Upper lobe of left lung (tissue), 6 donors: ENCODE results near the gene SYNE2. TPM values are rescaled to one million over a fixed set of nuclear protein-coding genes. Genes with fewer than 3 reads are reported as not detected.

Experiments
- ATAC-seq, 2 donors: fragments of 200-7000 bp; cut with Tn5 transposase; one replicate each; pipeline ENCODE4 v1.9.1; 2022; ENCODE audit warnings: mild to moderate bottlenecking in 2 of 2, moderate library complexity in 2 of 2; ENCODE audit not compliant: low FRiP score in 2 of 2
- DNase-seq, 2 donors: peaks; one replicate each; pipeline ENCODE4 v3.0.0-alpha.2; 2019 to 2020
- H3K27ac ChIP-seq, 4 donors: fragments of 200-600 bp; sonication (generic); one replicate each; pipeline ENCODE4 v1.5.1; 2016 to 2019
- H3K27me3 ChIP-seq, 4 donors: fragments of 200-600 bp; sonication (generic); one replicate each; pipeline ENCODE4 v1.5.1; 2017 to 2019
- H3K36me3 ChIP-seq, 4 donors: fragments of 200-600 bp; sonication (generic); one replicate each; pipeline ENCODE4 v1.5.1; 2016 to 2019
- H3K4me1 ChIP-seq, 4 donors: fragments of 200-600 bp; sonication (generic); one replicate each; pipeline ENCODE4 v1.5.1; 2018 to 2019
- H3K4me3 ChIP-seq, 4 donors: fragments of 200-600 bp; sonication (generic); one replicate each; pipeline ENCODE4 v1.5.1; 2017 to 2019; ENCODE audit warnings: mild to moderate bottlenecking in 2 of 4, moderate library complexity in 1 of 4
- H3K9me3 ChIP-seq, 4 donors: fragments of 200-600 bp; sonication (generic); one replicate each; pipeline ENCODE4 v1.5.1; 2018 to 2019
- EP300 ChIP-seq, 4 donors: sonication (generic); formaldehyde crosslinking; IDR thresholded peaks; one replicate each; pipeline ENCODE4 v1.5.1; 2017; ENCODE audit warnings: antibody characterized with exemption in 4 of 4, control low read depth in 2 of 4
- POLR2A ChIP-seq, 4 donors: fragments of 450-650 bp; IDR thresholded peaks; one replicate each; pipeline ENCODE4 v1.5.1; 2016 to 2017; ENCODE audit warnings: antibody characterized with exemption in 4 of 4, mild to moderate bottlenecking in 2 of 4
- POLR2AphosphoS5 ChIP-seq, 2 donors: sonication (generic); formaldehyde crosslinking; IDR thresholded peaks; one replicate each; pipeline ENCODE4 v1.5.1; 2017; ENCODE audit warnings: antibody characterized with exemption in 2 of 2
- WGBS, 2 donors: methylation state at CpG; one replicate each; pipeline ENCODE4 v1.1.5; 2017 to 2018; 5-methylcytosine and 5-hydroxymethylcytosine counted together
- total RNA-seq, 6 donors: library from RNA; depleted of rRNA in 4 of 6; stranded (reverse); fragments of >200 nt in 4 of 6; gene quantifications; one replicate each; pipeline versions ENCODE4 v1.1.0 to v1.2.1, GENCODE V29; 2016 to 2021
- TF ChIP-seq, protein P1 (sequence below), 6 experiments: fragments of 450-650 bp in 4 of 6; fragments of 200-600 bp in 2 of 6; sonication (generic) in 2 of 6; IDR thresholded peaks; one replicate each; pipeline ENCODE4 v1.5.1; 2016 to 2019; ENCODE audit warnings: antibody characterized with exemption in 6 of 6
- donor health status: DM: no; HTN: no; CAD: no; lungs with moderate emphysema.
- donor health status: DM: no; HTN: yes; CAD: no; lungs with severe emphysema.

Gene SYNE2
- total RNA-seq, 6 donors from 2014 or later = 75.8 to 439 (median 234) TPM

DNA sequence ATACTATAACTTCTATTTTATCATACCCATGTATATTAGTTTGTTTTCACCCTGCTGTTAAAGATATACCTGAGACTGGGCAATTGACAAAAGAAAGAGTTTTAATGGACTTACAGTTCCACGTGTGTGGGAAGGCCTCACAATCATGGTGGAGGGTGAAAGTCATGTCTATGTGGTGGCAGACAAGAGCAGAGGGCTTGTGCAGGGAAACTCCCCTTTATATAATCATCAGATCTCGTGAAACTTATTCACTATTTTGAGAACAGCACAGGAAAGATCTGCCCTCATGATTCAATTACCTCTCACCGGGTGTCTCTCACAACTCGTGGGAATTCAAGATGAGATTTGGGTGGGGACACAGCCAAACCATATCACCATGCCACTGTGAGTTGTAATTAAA lies 135.8 kb downstream of the SYNE2 start:
- no peaks in the 10 kb centered on the region for H3K9me3 ChIP-seq
- 84 to 90% methylated on average over 4 of the region's 4 CpGs for WGBS, 2 donors
- no peak overlapping the region for H3K27ac ChIP-seq
- TF ChIP-seq POLR2A (IDR thresholded peaks at IDR 0.05) (no peak), EP300 (IDR thresholded peaks at IDR 0.05) (no peak), POLR2AphosphoS5 (IDR thresholded peaks at IDR 0.05) (no peak)
- TF ChIP-seq, protein P1, sequence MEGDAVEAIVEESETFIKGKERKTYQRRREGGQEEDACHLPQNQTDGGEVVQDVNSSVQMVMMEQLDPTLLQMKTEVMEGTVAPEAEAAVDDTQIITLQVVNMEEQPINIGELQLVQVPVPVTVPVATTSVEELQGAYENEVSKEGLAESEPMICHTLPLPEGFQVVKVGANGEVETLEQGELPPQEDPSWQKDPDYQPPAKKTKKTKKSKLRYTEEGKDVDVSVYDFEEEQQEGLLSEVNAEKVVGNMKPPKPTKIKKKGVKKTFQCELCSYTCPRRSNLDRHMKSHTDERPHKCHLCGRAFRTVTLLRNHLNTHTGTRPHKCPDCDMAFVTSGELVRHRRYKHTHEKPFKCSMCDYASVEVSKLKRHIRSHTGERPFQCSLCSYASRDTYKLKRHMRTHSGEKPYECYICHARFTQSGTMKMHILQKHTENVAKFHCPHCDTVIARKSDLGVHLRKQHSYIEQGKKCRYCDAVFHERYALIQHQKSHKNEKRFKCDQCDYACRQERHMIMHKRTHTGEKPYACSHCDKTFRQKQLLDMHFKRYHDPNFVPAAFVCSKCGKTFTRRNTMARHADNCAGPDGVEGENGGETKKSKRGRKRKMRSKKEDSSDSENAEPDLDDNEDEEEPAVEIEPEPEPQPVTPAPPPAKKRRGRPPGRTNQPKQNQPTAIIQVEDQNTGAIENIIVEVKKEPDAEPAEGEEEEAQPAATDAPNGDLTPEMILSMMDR (IDR thresholded peaks at IDR 0.05) = no peak
- H3K36me3 ChIP-seq = peaks cover 0 to 61% (median 5%) of the 10 kb centered on the region in 4 donors
- no peaks in the 10 kb centered on the region for H3K4me1 ChIP-seq
- no peak for DNase-seq
- H3K27me3 ChIP-seq = no peaks in the 10 kb centered on the region
- no peak overlapping the region for H3K4me3 ChIP-seq
- ATAC-seq = no peak

DNA sequence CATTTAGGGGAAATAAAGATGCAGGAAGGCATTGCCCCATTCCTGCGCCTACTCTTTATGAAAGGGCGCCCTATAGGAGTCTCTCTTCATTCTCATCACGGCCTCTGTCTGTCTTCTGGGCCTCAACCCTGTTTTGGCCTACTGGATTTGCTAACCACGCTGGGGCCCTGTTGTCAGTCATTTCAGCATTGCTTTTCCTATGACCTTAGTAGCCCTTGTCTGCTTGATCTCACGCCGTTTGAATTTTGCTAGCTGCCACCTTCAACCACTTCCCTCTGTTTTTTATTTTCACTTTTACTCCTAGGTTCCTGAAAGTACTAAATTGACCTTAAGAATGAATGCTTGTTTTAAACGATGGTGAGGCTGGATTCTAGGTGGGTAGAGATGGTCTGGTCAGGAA lies 139.0 kb downstream of the SYNE2 start:
- peaks cover 1 to 53% (median 5%) of the 10 kb centered on the region in 4 donors for H3K36me3 ChIP-seq
- H3K4me1 ChIP-seq = no peaks in the 10 kb centered on the region
- DNase-seq = no peak
- no peak overlapping the region for H3K4me3 ChIP-seq
- WGBS, 2 donors = 73 to 75% methylated on average over 7 of the region's 7 CpGs
- no peaks in the 10 kb centered on the region for H3K27me3 ChIP-seq
- TF ChIP-seq EP300 (IDR thresholded peaks at IDR 0.05) (no peak), POLR2AphosphoS5 (IDR thresholded peaks at IDR 0.05) (no peak), POLR2A (IDR thresholded peaks at IDR 0.05) (no peak)
- TF ChIP-seq, protein P1 (IDR thresholded peaks at IDR 0.05) = no peak
- H3K9me3 ChIP-seq = no peaks in the 10 kb centered on the region
- ATAC-seq = no peak
- no peak overlapping the region for H3K27ac ChIP-seq

DNA sequence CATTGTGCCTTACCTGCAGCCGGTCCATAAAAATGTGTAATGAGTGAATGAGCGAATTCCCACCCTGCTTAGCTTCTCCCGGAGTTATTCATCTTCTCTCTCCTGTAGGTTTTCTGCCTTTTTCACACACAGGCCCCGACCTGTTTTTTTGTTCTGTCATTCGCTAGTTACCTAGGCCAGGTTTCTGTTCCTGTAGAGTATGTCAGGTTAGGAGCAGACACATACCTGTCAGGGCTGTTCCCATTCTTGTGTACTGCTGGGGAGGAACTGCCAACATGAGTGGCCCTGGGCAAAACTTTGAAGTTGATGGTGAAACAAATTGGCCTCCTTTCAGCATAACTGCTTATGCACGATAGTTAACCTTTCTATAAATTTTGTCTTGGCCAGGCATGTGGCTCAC lies 140.1 kb downstream of the SYNE2 start:
- no peak overlapping the region for H3K27ac ChIP-seq
- H3K9me3 ChIP-seq = no peaks in the 10 kb centered on the region
- H3K4me1 ChIP-seq = no peaks in the 10 kb centered on the region
- no peaks in the 10 kb centered on the region for H3K27me3 ChIP-seq
- TF ChIP-seq, protein P1 (IDR thresholded peaks at IDR 0.05) = no peak
- TF ChIP-seq POLR2A (IDR thresholded peaks at IDR 0.05) = no peak
- no peak for TF ChIP-seq EP300 (IDR thresholded peaks at IDR 0.05)
- TF ChIP-seq POLR2AphosphoS5 (IDR thresholded peaks at IDR 0.05) = no peak
- ATAC-seq (no peak), DNase-seq (no peak)
- H3K36me3 ChIP-seq = peaks cover 6 to 62% (median 9%) of the 10 kb centered on the region in 4 donors
- no peak overlapping the region for H3K4me3 ChIP-seq
- WGBS, 2 donors = 92 to 93% methylated on average over 6 of the region's 6 CpGs

DNA sequence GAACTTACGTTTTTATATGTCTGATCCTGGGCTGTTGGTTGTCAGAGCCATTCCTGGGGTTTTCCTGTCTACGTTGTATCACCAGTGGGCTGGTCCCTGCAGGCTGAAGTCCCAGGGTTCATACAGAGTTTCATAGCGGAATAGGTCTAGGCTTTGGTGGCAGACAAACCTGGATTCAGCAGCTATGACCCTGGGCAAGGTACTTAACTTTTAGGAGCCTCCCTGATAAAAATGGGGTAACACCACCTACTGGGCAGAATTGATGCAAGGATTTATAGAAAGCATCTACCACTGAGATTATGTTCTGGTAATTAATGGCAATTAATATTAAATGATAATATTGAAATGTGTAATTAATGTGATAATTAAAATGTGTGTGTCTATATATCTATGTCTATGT lies 141.2 kb downstream of the SYNE2 start:
- TF ChIP-seq EP300 (IDR thresholded peaks at IDR 0.05) = no peak
- TF ChIP-seq POLR2A (IDR thresholded peaks at IDR 0.05) = no peak
- TF ChIP-seq POLR2AphosphoS5 (IDR thresholded peaks at IDR 0.05) = no peak
- TF ChIP-seq, protein P1 (IDR thresholded peaks at IDR 0.05) = peak in 2 of 6 experiments; percentile 12 to 13
- 91 to 93% methylated on average over 3 of the region's 3 CpGs for WGBS, 2 donors
- Histone ChIP-seq H3K27ac (no peak overlapping the region), H3K36me3 (peaks cover 10 to 73% (median 16%) of the 10 kb centered on the region in 4 donors), H3K27me3 (no peaks in the 10 kb centered on the region), H3K9me3 (no peaks in the 10 kb centered on the region), H3K4me1 (no peaks in the 10 kb centered on the region), H3K4me3 (no peak overlapping the region)
- no peak for ATAC-seq
- no peak for DNase-seq

DNA sequence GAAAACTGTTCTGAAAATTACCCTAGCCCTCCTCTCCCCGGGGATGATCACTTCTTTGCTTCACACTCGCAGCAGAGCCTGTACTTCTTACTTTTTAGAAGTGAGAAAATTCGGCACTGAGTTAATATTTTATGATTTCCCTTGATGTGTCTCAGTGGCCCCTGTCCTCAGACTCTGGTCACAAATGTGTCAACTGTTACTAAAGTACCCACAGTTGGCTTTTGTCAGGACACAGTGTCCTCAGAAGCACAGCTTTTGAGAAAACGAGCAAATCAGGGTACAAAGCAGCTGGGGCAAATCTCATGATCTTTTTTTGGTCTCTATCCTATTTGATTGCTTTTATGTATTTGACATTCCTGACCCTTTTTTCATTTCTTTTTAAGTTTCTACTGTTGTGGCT lies 142.5 kb downstream of the SYNE2 start:
- no peak overlapping the region for H3K4me3 ChIP-seq
- H3K27me3 ChIP-seq = no peaks in the 10 kb centered on the region
- H3K9me3 ChIP-seq = no peaks in the 10 kb centered on the region
- no peak overlapping the region for H3K27ac ChIP-seq
- 79 to 84% methylated on average over 4 of the region's 4 CpGs for WGBS, 2 donors
- DNase-seq = no peak
- peaks cover 18 to 75% (median 23%) of the 10 kb centered on the region in 4 donors for H3K36me3 ChIP-seq
- no peaks in the 10 kb centered on the region for H3K4me1 ChIP-seq
- no peak for ATAC-seq
- TF ChIP-seq, protein P1 (IDR thresholded peaks at IDR 0.05) = no peak
- TF ChIP-seq POLR2A (IDR thresholded peaks at IDR 0.05) (no peak), EP300 (IDR thresholded peaks at IDR 0.05) (no peak), POLR2AphosphoS5 (IDR thresholded peaks at IDR 0.05) (no peak)
